Measurements from ENCODE around the gene NR5A1. TPM values are rescaled to one million over a fixed set of nuclear protein-coding genes. Genes with fewer than 3 reads are reported as not detected.
A peak's percentile ranks its signal among the peaks of the same experiment; 100 is the strongest.

NR5A1 gene
- polyA plus RNA-seq, 3 donors: not detected

DNA sequence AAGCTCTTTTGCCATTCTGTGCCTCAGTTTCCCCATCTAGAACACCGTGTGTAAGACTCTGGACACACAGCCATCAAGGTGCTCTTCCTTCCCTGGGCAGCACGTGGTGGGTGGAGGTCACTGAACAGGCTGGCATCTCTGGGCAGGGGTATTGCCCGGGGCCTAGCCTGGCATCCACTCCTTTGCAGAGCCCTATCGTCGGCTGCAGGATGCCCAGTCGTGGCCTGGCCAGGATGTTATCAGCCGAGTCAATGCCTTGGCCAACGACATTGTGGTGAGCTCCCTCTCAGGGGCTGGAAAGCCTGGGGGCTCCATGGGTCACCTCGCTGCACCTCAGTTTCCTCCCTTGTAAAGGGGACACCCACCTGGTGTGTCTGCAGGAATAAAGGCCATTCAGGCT is 52.9 kb downstream of the NR5A1 start:
- DNase-seq: no peak
- Histone ChIP-seq H3K9ac (ENCODE audit: insufficient read depth, low read length, poor library complexity, severe bottlenecking) (no peak overlapping the region), H3K36me3 (replicated peaks in 1 of 2; ENCODE audit: control insufficient read depth in 1 of 2, insufficient read depth in 2 of 2, low read length in 2 of 2) (no peaks in the 10 kb centered on the region), H3K9me3 (replicated peaks in 1 of 2; ENCODE audit: control insufficient read depth in 1 of 2, insufficient read depth in 1 of 2, low read length in 2 of 2) (peaks cover 0 to 6% of the 10 kb centered on the region in 2 donors), H2AFZ (ENCODE audit: insufficient read depth, low read depth, low read length, poor library complexity, severe bottlenecking) (no peak overlapping the region), H4K20me1 (ENCODE audit: insufficient read depth, low read length) (no peaks in the 10 kb centered on the region), H3K79me2 (ENCODE audit: insufficient read depth, low read length) (no peaks in the 10 kb centered on the region), H3K4me3 (replicated peaks in 1 of 3; ENCODE audit: low read depth in 2 of 3, low read length in 3 of 3) (no peak overlapping the region), H3K4me2 (replicated peaks; ENCODE audit: extremely low read depth, low read length, poor library complexity, severe bottlenecking) (no peak overlapping the region), H3K4me1 (ENCODE audit: control insufficient read depth in 1 of 2, insufficient read depth in 2 of 2, low read length in 2 of 2) (peaks cover 0 to 7% of the 10 kb centered on the region in 2 donors), H3K27ac (ENCODE audit: low read depth in 1 of 2, low read length in 2 of 2) (no peak overlapping the region), H3K27me3 (ENCODE audit: control insufficient read depth in 2 of 2, insufficient read depth in 2 of 2, low read length in 2 of 2) (peaks cover 18 to 36% of the 10 kb centered on the region in 2 donors)
- TF ChIP-seq, protein P1, sequence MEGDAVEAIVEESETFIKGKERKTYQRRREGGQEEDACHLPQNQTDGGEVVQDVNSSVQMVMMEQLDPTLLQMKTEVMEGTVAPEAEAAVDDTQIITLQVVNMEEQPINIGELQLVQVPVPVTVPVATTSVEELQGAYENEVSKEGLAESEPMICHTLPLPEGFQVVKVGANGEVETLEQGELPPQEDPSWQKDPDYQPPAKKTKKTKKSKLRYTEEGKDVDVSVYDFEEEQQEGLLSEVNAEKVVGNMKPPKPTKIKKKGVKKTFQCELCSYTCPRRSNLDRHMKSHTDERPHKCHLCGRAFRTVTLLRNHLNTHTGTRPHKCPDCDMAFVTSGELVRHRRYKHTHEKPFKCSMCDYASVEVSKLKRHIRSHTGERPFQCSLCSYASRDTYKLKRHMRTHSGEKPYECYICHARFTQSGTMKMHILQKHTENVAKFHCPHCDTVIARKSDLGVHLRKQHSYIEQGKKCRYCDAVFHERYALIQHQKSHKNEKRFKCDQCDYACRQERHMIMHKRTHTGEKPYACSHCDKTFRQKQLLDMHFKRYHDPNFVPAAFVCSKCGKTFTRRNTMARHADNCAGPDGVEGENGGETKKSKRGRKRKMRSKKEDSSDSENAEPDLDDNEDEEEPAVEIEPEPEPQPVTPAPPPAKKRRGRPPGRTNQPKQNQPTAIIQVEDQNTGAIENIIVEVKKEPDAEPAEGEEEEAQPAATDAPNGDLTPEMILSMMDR (IDR thresholded peaks at IDR 0.05): no peak
- WGBS (ENCODE audit: insufficient coverage): 89% methylated on average over 9 of the region's 9 CpGs
- Mint-ChIP-seq H3K9me3 (peaks cover 0 to 10% (median 0%) of the 10 kb centered on the region in 7 donors), H3K27me3 (ENCODE audit: low read depth in 3 of 3) (peaks cover 37 to 55% (median 51%) of the 10 kb centered on the region in 3 donors), H3K4me3 (no peak overlapping the region), H3K4me1 (peaks cover 7% of the 10 kb centered on the region), H3K27ac (no peak overlapping the region), H3K36me3 (no peaks in the 10 kb centered on the region)
- intact Hi-C loops (cut with micrococcal nuclease): no loop called here

DNA sequence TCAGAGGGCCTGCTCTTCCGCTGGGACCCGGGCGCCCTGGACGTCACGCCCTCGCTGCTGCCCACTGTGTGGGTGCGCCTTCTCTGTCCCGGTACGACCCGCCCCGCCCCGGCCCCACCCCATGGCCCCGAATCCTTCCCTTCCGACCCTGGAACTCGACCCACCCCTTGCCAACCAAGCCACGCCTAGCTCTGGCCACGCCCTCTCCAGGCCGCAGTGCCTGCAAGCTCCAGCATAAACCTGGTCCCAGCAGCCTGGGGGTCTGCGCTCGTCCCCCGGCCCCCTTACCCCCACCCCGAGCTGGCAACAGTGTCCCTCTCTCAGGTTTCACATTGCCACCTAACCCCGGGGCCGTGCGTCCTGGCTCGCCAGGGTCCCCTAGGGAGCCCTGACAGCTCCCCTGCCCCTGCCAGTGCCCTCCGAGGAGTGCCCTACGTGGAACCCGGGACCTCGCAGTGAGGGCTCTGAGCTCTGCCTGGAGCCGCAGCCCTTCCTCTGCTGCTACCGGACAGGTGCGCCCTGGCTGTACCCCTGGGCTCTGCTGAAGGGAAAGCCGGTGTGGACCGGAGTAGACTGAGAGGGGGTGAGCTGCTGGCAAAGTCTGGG is 53.5 kb downstream of the NR5A1 start:
- Histone ChIP-seq H3K4me3 (replicated peaks in 1 of 3; ENCODE audit: low read depth in 2 of 3, low read length in 3 of 3) (peak overlapping the region in 1 of 3 experiments; percentile 46), H3K79me2 (ENCODE audit: insufficient read depth, low read length) (no peaks in the 10 kb centered on the region), H3K4me2 (replicated peaks; ENCODE audit: extremely low read depth, low read length, poor library complexity, severe bottlenecking) (peak overlapping the region; percentile 54), H2AFZ (ENCODE audit: insufficient read depth, low read depth, low read length, poor library complexity, severe bottlenecking) (no peak overlapping the region), H3K27ac (ENCODE audit: low read depth in 1 of 2, low read length in 2 of 2) (no peak overlapping the region), H3K9me3 (replicated peaks in 1 of 2; ENCODE audit: control insufficient read depth in 1 of 2, insufficient read depth in 1 of 2, low read length in 2 of 2) (peaks cover 0 to 6% of the 10 kb centered on the region in 2 donors), H4K20me1 (ENCODE audit: insufficient read depth, low read length) (no peaks in the 10 kb centered on the region), H3K27me3 (ENCODE audit: control insufficient read depth in 2 of 2, insufficient read depth in 2 of 2, low read length in 2 of 2) (peaks cover 18 to 38% of the 10 kb centered on the region in 2 donors), H3K36me3 (replicated peaks in 1 of 2; ENCODE audit: control insufficient read depth in 1 of 2, insufficient read depth in 2 of 2, low read length in 2 of 2) (no peaks in the 10 kb centered on the region), H3K4me1 (ENCODE audit: control insufficient read depth in 1 of 2, insufficient read depth in 2 of 2, low read length in 2 of 2) (peaks cover 0 to 7% of the 10 kb centered on the region in 2 donors), H3K9ac (ENCODE audit: insufficient read depth, low read length, poor library complexity, severe bottlenecking) (no peak overlapping the region)
- H3K36me3 Mint-ChIP-seq: no peaks in the 10 kb centered on the region
- no peak overlapping the region for H3K27ac Mint-ChIP-seq
- WGBS (ENCODE audit: insufficient coverage): 40% methylated on average over 27 of the region's 35 CpGs
- H3K4me3 Mint-ChIP-seq: peak overlapping the region; percentile 34 to 59
- H3K4me1 Mint-ChIP-seq: peaks cover 7% of the 10 kb centered on the region
- intact Hi-C loops (cut with micrococcal nuclease): no loop called here
- no peak for DNase-seq
- peaks cover 37 to 58% (median 50%) of the 10 kb centered on the region in 3 donors for H3K27me3 Mint-ChIP-seq (ENCODE audit: low read depth in 3 of 3)
- TF ChIP-seq, protein P1 (IDR thresholded peaks at IDR 0.05): no peak
- peaks cover 0 to 10% (median 0%) of the 10 kb centered on the region in 7 donors for H3K9me3 Mint-ChIP-seq
